ENCODE results near the gene CTTNBP2.

DNA sequence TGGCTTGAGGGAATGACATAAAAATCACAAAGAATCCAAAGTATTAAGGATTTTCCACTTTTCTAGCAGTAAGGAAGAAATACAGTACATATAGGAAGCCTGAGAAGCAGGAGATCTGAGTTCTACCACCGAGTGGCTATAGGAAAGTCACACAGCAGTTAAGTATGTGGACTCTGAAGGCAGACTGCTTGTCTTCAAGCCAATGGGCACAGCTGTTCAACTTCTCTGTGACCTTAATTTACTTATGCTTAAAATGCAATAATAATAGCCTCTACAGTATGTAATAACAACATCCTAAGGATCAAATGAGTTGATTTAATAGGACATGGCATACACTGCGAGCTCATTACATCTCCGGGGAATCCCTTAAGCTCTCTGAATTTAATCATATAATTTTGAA, 68.0 kb downstream of the CTTNBP2 start:
- no peak for TF ChIP-seq POLR2A (IDR thresholded peaks at IDR 0.05)
- TF ChIP-seq, protein P1, sequence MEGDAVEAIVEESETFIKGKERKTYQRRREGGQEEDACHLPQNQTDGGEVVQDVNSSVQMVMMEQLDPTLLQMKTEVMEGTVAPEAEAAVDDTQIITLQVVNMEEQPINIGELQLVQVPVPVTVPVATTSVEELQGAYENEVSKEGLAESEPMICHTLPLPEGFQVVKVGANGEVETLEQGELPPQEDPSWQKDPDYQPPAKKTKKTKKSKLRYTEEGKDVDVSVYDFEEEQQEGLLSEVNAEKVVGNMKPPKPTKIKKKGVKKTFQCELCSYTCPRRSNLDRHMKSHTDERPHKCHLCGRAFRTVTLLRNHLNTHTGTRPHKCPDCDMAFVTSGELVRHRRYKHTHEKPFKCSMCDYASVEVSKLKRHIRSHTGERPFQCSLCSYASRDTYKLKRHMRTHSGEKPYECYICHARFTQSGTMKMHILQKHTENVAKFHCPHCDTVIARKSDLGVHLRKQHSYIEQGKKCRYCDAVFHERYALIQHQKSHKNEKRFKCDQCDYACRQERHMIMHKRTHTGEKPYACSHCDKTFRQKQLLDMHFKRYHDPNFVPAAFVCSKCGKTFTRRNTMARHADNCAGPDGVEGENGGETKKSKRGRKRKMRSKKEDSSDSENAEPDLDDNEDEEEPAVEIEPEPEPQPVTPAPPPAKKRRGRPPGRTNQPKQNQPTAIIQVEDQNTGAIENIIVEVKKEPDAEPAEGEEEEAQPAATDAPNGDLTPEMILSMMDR (IDR thresholded peaks at IDR 0.05): no peak
